ENCODE measurements around the gene BOK.
A peak's percentile ranks its signal among the peaks of the same experiment; 100 is the strongest.

- TF ChIP-seq CTCF (IDR thresholded peaks at IDR 0.05) (peak; percentile 6 to 33 (median 18)), POLR2A (IDR thresholded peaks at IDR 0.05) (no peak)
These were observed 37.1 kb downstream of the BOK start for GRCh38 chr2:241595600-241596140.
